Measurements from ENCODE around the gene TMEM209. TPM values are rescaled to one million over a fixed set of nuclear protein-coding genes. Genes with fewer than 3 reads are reported as not detected.

Gene TMEM209
- total RNA-seq, 4 donors from 2014 or later = 9.6 to 17.3 (median 12.5) TPM

DNA sequence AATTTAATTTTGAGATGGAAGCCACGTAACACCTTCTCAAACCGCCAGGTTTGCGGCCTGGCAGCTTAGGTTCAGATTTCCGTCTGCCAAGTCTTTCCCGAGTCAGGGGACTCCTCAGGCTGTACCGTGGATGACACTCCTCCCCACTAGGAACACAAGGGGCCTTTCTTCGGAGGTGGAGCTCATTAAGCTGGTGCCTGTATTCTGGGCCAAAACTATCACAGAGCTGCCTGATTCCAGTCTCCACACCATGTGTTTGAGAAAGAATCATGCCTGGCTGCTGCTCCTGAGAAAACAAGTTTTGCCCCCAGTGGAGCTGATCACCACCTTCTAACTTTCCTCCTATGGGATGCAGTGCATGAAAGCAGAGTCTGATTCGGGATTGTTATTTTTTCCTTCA, 44.8 kb downstream of the TMEM209 start:
- TF ChIP-seq EP300 (IDR thresholded peaks at IDR 0.05) (no peak), POLR2A (IDR thresholded peaks at IDR 0.05) (no peak)
- TF ChIP-seq, protein P1, sequence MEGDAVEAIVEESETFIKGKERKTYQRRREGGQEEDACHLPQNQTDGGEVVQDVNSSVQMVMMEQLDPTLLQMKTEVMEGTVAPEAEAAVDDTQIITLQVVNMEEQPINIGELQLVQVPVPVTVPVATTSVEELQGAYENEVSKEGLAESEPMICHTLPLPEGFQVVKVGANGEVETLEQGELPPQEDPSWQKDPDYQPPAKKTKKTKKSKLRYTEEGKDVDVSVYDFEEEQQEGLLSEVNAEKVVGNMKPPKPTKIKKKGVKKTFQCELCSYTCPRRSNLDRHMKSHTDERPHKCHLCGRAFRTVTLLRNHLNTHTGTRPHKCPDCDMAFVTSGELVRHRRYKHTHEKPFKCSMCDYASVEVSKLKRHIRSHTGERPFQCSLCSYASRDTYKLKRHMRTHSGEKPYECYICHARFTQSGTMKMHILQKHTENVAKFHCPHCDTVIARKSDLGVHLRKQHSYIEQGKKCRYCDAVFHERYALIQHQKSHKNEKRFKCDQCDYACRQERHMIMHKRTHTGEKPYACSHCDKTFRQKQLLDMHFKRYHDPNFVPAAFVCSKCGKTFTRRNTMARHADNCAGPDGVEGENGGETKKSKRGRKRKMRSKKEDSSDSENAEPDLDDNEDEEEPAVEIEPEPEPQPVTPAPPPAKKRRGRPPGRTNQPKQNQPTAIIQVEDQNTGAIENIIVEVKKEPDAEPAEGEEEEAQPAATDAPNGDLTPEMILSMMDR (IDR thresholded peaks at IDR 0.05) = no peak
- peaks cover 0 to 73% (median 0%) of the 10 kb centered on the region in 3 donors for H3K36me3 ChIP-seq
- DNase-seq (ENCODE audit: low spot score in 2 of 2) = no peak

DNA sequence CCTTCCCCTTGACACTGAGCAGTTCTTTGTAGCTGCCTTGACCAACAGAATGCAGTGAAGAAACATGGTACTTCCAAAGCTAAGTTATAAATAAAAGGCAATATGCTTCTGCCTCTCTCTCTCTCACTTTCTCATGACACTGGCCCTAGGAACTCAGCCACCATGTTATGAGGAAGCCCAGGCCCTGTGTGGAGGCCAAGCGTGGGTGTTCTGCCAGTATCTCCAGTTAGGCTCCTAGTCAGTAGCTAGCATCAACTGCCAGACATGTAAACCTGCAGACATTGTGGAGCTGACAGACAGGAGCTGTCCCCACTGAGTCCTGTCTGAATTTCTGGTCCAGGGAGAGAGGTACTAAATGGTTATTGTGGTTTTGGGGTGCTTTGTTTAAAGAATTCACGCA, 45.2 kb downstream of the TMEM209 start:
- Histone ChIP-seq H3K27ac (no peak overlapping the region), H3K27me3 (no peaks in the 10 kb centered on the region), H3K4me1 (no peaks in the 10 kb centered on the region), H3K9me3 (peaks cover 0 to 26% (median 0%) of the 10 kb centered on the region in 4 donors), H3K4me3 (no peak overlapping the region), H3K36me3 (peaks cover 0 to 70% (median 0%) of the 10 kb centered on the region in 3 donors)
- no peak for DNase-seq (ENCODE audit: low spot score in 2 of 2)
- WGBS, 2 donors = 94 to 100% methylated on average over 2 of the region's 2 CpGs
- TF ChIP-seq EP300 (IDR thresholded peaks at IDR 0.05) (no peak), POLR2A (IDR thresholded peaks at IDR 0.05) (no peak)
- TF ChIP-seq, protein P1 (IDR thresholded peaks at IDR 0.05) = no peak

More for the DNA sequence above, 44.8 kb downstream of the TMEM209 start:
- Histone ChIP-seq H3K9me3 (peaks cover 0 to 26% (median 0%) of the 10 kb centered on the region in 4 donors), H3K27me3 (no peaks in the 10 kb centered on the region), H3K4me1 (no peaks in the 10 kb centered on the region), H3K4me3 (no peak overlapping the region), H3K27ac (no peak overlapping the region)
- 78 to 83% methylated on average over 8 of the region's 8 CpGs for WGBS, 2 donors

DNA sequence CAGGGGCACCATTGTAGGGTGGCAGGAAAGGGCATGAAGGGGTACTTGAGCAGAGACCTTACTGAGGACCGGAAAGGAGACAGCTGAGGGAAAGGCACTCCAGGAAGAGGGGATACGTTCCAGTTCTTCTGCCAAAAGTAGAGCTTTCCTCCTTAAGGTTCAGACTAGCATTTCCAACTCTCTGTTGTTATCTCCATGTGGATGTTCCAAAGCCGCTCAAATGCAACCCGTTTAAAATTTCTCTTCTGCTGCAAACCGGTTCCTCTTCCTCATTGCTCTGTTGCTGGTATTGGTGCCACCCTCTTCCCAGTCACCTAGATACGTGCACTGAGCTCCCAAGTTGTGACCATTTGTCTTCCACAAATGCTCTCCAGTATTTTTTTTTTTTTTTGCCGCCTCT, 47.5 kb downstream of the TMEM209 start:
- peaks cover 0 to 55% (median 0%) of the 10 kb centered on the region in 3 donors for H3K36me3 ChIP-seq
- no peak overlapping the region for H3K27ac ChIP-seq
- no peak overlapping the region for H3K4me3 ChIP-seq
- WGBS, 2 donors = 92 to 94% methylated on average over 7 of the region's 7 CpGs
- H3K9me3 ChIP-seq = peaks cover 0 to 26% (median 0%) of the 10 kb centered on the region in 4 donors
- no peaks in the 10 kb centered on the region for H3K27me3 ChIP-seq
- H3K4me1 ChIP-seq = peaks cover 0 to 19% (median 11%) of the 10 kb centered on the region in 4 donors
- TF ChIP-seq EP300 (IDR thresholded peaks at IDR 0.05) (no peak), POLR2A (IDR thresholded peaks at IDR 0.05) (no peak)
- TF ChIP-seq, protein P1 (IDR thresholded peaks at IDR 0.05) = no peak
- DNase-seq (ENCODE audit: low spot score in 2 of 2) = no peak

GRCh38 chr7:130156140-130156539, 49.1 kb downstream of the TMEM209 start:
- DNase-seq (ENCODE audit: low spot score in 2 of 2) = no peak
- WGBS, 2 donors = 98 to 99% methylated on average over 7 of the region's 7 CpGs
- H3K4me3 ChIP-seq = no peak overlapping the region

More at GRCh38 chr7:130156140-130156539, 49.1 kb downstream of the TMEM209 start:
- TF ChIP-seq POLR2A (IDR thresholded peaks at IDR 0.05) (no peak), EP300 (IDR thresholded peaks at IDR 0.05) (no peak)
- TF ChIP-seq, protein P1 (IDR thresholded peaks at IDR 0.05) = no peak
- H3K36me3 ChIP-seq = peaks cover 0 to 39% (median 0%) of the 10 kb centered on the region in 3 donors
- H3K4me1 ChIP-seq = peaks cover 0 to 20% (median 11%) of the 10 kb centered on the region in 4 donors
- no peaks in the 10 kb centered on the region for H3K27me3 ChIP-seq
- H3K27ac ChIP-seq = no peak overlapping the region
- H3K9me3 ChIP-seq = peaks cover 0 to 26% (median 0%) of the 10 kb centered on the region in 4 donors
